VCaP (cell line): ENCODE measurements around the gene ARL9.

Source experiments
- H3K27ac ChIP-seq: fragments of 450-650 bp; 2 replicates; pipeline ENCODE4 v1.5.1; 2017
- TF ChIP-seq, protein P1 (sequence below): fragments of 450-650 bp; conservative IDR thresholded peaks from 2 replicates; pipeline ENCODE4 v1.5.1; 2017; ENCODE audit warnings: mild to moderate bottlenecking, moderate library complexity

The ARL9 gene

GRCh38 chr4:56552273-56552672, 46.7 kb downstream of the ARL9 start:
- H3K27ac ChIP-seq, result no peak overlapping the region
- TF ChIP-seq, protein P1, sequence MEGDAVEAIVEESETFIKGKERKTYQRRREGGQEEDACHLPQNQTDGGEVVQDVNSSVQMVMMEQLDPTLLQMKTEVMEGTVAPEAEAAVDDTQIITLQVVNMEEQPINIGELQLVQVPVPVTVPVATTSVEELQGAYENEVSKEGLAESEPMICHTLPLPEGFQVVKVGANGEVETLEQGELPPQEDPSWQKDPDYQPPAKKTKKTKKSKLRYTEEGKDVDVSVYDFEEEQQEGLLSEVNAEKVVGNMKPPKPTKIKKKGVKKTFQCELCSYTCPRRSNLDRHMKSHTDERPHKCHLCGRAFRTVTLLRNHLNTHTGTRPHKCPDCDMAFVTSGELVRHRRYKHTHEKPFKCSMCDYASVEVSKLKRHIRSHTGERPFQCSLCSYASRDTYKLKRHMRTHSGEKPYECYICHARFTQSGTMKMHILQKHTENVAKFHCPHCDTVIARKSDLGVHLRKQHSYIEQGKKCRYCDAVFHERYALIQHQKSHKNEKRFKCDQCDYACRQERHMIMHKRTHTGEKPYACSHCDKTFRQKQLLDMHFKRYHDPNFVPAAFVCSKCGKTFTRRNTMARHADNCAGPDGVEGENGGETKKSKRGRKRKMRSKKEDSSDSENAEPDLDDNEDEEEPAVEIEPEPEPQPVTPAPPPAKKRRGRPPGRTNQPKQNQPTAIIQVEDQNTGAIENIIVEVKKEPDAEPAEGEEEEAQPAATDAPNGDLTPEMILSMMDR, result no peak

DNA sequence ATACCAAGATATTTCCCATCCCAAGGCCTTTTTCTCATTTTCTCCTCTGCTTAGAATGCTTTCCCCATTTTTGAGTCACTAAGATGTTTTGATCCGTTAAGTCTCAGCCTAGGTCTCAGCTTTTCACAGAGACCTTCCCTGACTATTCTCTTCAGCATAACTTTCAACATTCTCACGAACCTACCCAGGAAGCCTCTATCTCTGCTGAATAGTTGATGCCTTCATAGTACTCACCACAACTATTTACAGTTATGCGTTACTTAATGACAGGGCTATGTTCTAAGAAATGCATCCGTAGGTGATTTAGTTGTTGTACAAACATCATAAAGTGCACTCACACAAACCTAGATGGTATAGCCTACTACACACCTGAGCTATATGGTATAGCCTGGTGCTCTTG, 64.5 kb downstream of the ARL9 start:
- TF ChIP-seq, protein P1, result no peak
- no peak overlapping the region for H3K27ac ChIP-seq
